Progenitor cell of endocrine pancreas (in vitro differentiated cells): ENCODE data around the gene IFT122. TPM values are rescaled to one million over a fixed set of nuclear protein-coding genes. Genes with fewer than 3 reads are reported as not detected.

Source experiments
- DNase-seq: peaks from one replicate; pipeline ENCODE4 v3.0.0; 2021; ENCODE audit warnings: low spot score; ENCODE audit not compliant: unreplicated experiment
- H3K27ac Mint-ChIP-seq: 2 replicates; pipeline ENCODE4 v1.8.0; 2021; ENCODE audit warnings: mild to moderate bottlenecking, moderate library complexity, mixed read lengths
- H3K27me3 Mint-ChIP-seq: 2 replicates; pipeline ENCODE4 v1.8.0; 2021; ENCODE audit warnings: mixed read lengths
- H3K36me3 Mint-ChIP-seq: 2 replicates; pipeline ENCODE4 v1.8.0; 2022; ENCODE audit warnings: mixed read lengths; ENCODE audit not compliant: insufficient read depth
- H3K4me1 Mint-ChIP-seq: 2 replicates; pipeline ENCODE4 v1.8.0; 2021; ENCODE audit warnings: low read depth, mixed read lengths
- H3K4me3 Mint-ChIP-seq: 2 replicates; pipeline ENCODE4 v1.8.0; 2021; ENCODE audit warnings: low read depth, mild to moderate bottlenecking, moderate library complexity, mixed read lengths
- H3K9me3 Mint-ChIP-seq: 2 replicates; pipeline ENCODE4 v1.8.0; 2021; ENCODE audit warnings: low read depth, mixed read lengths
- CTCF ChIP-seq: fragments of 200-600 bp; sonication (generic); IDR thresholded peaks from one replicate; pipeline ENCODE4 v1.5.0; 2021; ENCODE audit warnings: antibody characterized with exemption, mild to moderate bottlenecking; ENCODE audit not compliant: unreplicated experiment
- total RNA-seq: library from RNA; stranded (reverse); gene quantifications from 2 replicates; pipeline ENCODE4 v1.2.1, GENCODE V29; 2021

The IFT122 gene
- total RNA-seq, 1 donor from 2014 or later, result 75.6 TPM

- no peak for DNase-seq
- no peak for TF ChIP-seq CTCF
- H3K27ac Mint-ChIP-seq, result no peak overlapping the region
- H3K36me3 Mint-ChIP-seq, result peaks cover 25% of the 10 kb centered on the region
- H3K27me3 Mint-ChIP-seq, result no peaks in the 10 kb centered on the region
- no peak overlapping the region for H3K4me3 Mint-ChIP-seq
- H3K9me3 Mint-ChIP-seq, result no peaks in the 10 kb centered on the region
- peaks cover 20% of the 10 kb centered on the region for H3K4me1 Mint-ChIP-seq
These were observed 61.6 kb downstream of the IFT122 start for GRCh38 chr3:129501630-129502029.

- H3K4me3 Mint-ChIP-seq, result no peak overlapping the region
- DNase-seq, result no peak
- no peaks in the 10 kb centered on the region for H3K27me3 Mint-ChIP-seq
- H3K4me1 Mint-ChIP-seq, result peaks cover 12% of the 10 kb centered on the region
- TF ChIP-seq CTCF, result no peak
- H3K9me3 Mint-ChIP-seq, result no peaks in the 10 kb centered on the region
- peaks cover 27% of the 10 kb centered on the region for H3K36me3 Mint-ChIP-seq
- no peak overlapping the region for H3K27ac Mint-ChIP-seq
These were observed 62.8 kb downstream of the IFT122 start for GRCh38 chr3:129502641-129503408.

- TF ChIP-seq CTCF, result no peak
- Mint-ChIP-seq H3K9me3 (no peaks in the 10 kb centered on the region), H3K27ac (no peak overlapping the region), H3K4me1 (peaks cover 7% of the 10 kb centered on the region), H3K27me3 (no peaks in the 10 kb centered on the region), H3K4me3 (no peak overlapping the region), H3K36me3 (peaks cover 27% of the 10 kb centered on the region)
- DNase-seq, result no peak
These were observed 63.7 kb downstream of the IFT122 start for GRCh38 chr3:129503471-129504291.

GRCh38 chr3:129504471-129505100 is 64.6 kb downstream of the IFT122 start:
- H3K4me1 Mint-ChIP-seq, result peaks cover 3% of the 10 kb centered on the region
- DNase-seq, result no peak
- no peaks in the 10 kb centered on the region for H3K9me3 Mint-ChIP-seq
- H3K27me3 Mint-ChIP-seq, result no peaks in the 10 kb centered on the region
- H3K4me3 Mint-ChIP-seq, result no peak overlapping the region
- no peak for TF ChIP-seq CTCF
- H3K27ac Mint-ChIP-seq, result no peak overlapping the region
- H3K36me3 Mint-ChIP-seq, result peaks cover 29% of the 10 kb centered on the region

GRCh38 chr3:129505341-129505740 is 65.3 kb downstream of the IFT122 start:
- H3K36me3 Mint-ChIP-seq, result peaks cover 26% of the 10 kb centered on the region
- no peak for DNase-seq
- H3K4me1 Mint-ChIP-seq, result peaks cover 3% of the 10 kb centered on the region
- TF ChIP-seq CTCF, result no peak
- no peak overlapping the region for H3K27ac Mint-ChIP-seq
- no peaks in the 10 kb centered on the region for H3K9me3 Mint-ChIP-seq
- no peak overlapping the region for H3K4me3 Mint-ChIP-seq
- no peaks in the 10 kb centered on the region for H3K27me3 Mint-ChIP-seq
